Suprapubic skin (tissue), 3 donors: ENCODE data around the gene USF1.

Experiments used
- CTCF ChIP-seq, 2 donors: fragments of 200-600 bp in 1 of 2; fragments of 450-650 bp in 1 of 2; sonication (generic) in 1 of 2; IDR thresholded peaks; one replicate each; pipeline ENCODE4 v1.5.1; 2016 to 2019; ENCODE audit warnings: antibody characterized with exemption in 2 of 2, mild to moderate bottlenecking in 1 of 2, moderate library complexity in 1 of 2
- POLR2AphosphoS5 ChIP-seq, 3 donors: sonication (generic); formaldehyde crosslinking; IDR thresholded peaks; one replicate each; pipeline ENCODE4 v1.6.1; 2017; ENCODE audit warnings: antibody characterized with exemption in 3 of 3

- TF ChIP-seq POLR2AphosphoS5 (IDR thresholded peaks at IDR 0.05) (peak in 2 of 3 donors; percentile 9 to 17), CTCF (IDR thresholded peaks at IDR 0.05) (peak in 1 of 2 donors; percentile 10)
These were observed 25.1 kb downstream of the USF1 start, which contains the start of gene F11R for GRCh38 chr1:161020509-161021164.
